Activated CD8-positive, alpha-beta T cell treated with anti-CD3 and anti-CD28 coated beads, Interleukin-2, amount 10 ng/mL, durations not matched to agents 7 days and 5 days (primary cell): Measurements from ENCODE around the gene MYH7B. TPM values are rescaled to one million over a fixed set of nuclear protein-coding genes. Genes with fewer than 3 reads are reported as not detected.

ENCODE experiments used
- ATAC-seq: fragments of 150-1000 bp; cut with Tn5 transposase; one replicate; pipeline ENCODE4 v1.10.0; 2021; ENCODE audit warnings: moderate library complexity
- CTCF ChIA-PET: fragments of 350-600 bp; sonication (Branson Sonifier 250); formaldehyde crosslinking; loops from one replicate; lab custom pipeline; 2021; ENCODE audit warnings: antibody characterized with exemption; lab: Charles Lee
- POLR2A ChIA-PET: fragments of 350-600 bp; sonication (Branson Sonifier 250); formaldehyde crosslinking; loops from one replicate; lab custom pipeline; 2021; ENCODE audit warnings: antibody characterized with exemption; lab: Charles Lee
- DNase-seq: peaks from one replicate; pipeline ENCODE4 v3.0.0-alpha.2; 2020
- H3K27ac Mint-ChIP-seq: one replicate; pipeline ENCODE4 v1.8.0; 2021; ENCODE audit warnings: mild to moderate bottlenecking, mixed read lengths
- H3K27me3 Mint-ChIP-seq: one replicate; pipeline ENCODE4 v1.8.0; 2021; ENCODE audit warnings: low read depth, mixed read lengths
- H3K36me3 Mint-ChIP-seq: one replicate; pipeline ENCODE4 v1.8.0; 2021; ENCODE audit warnings: low read depth, mixed read lengths
- H3K4me1 Mint-ChIP-seq: one replicate; pipeline ENCODE4 v1.8.0; 2021; ENCODE audit warnings: low read depth, mixed read lengths
- H3K4me3 Mint-ChIP-seq: one replicate; pipeline ENCODE4 v1.8.0; 2021; ENCODE audit warnings: mild to moderate bottlenecking, mixed read lengths
- H3K9me3 Mint-ChIP-seq: one replicate; pipeline ENCODE4 v1.8.0; 2022; ENCODE audit warnings: mixed read lengths; ENCODE audit not compliant: insufficient read depth
- total RNA-seq, 2 experiments: library from RNA; stranded (reverse); gene quantifications; one replicate each; pipeline ENCODE4 v1.2.3, GENCODE V29; 2021

Gene MYH7B
- under 1 TPM; 0.13 to 0.26 TPM for total RNA-seq

DNA sequence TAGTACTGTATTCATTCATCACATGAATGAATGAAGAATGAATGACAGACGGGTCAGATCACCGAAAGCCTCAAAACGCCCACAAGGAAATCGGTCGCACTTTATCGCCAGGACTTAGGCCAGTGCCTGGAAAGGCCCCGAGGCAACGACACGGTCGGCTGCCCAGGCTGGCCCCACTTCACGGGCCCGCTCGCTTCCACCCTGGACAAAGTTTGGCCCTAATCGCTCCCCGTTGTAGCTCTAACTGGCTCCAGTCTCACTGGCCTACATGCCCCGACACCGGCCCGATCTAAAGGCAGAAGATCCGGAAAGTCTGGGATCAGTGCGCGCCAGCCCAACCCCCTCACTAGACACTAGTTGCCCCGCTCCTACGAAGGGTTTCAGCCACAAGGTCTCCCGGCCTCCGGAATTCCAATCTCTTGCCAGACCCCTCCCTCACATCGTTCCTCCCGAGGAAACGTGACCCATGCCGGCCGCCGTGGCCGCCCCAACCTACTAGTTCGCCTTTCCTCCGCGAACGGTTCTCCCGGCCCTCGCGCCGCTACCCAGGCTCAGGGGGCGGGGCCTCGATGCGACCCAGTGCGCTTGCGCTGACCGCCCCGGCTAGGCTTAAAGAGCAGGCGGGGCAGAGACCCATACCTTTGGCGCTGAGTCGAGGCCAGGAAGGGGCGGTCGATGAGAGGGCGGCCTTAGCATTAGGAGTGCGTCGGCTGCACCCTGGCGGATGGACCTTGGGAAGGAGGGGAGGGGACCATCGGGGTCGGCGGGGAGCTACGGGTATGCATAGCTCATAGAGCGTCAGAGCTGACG, at the start of gene MYH7B, which contains the start of gene GSS:
Gene MYH7B (plus strand): TSS at position 638 of the 810 bp plus-strand sequence. CDS start 22,138 bp downstream, outside the sequence.
Gene GSS (minus strand): TSS at position 576 of the 810 bp plus-strand sequence. CDS start 3,954 bp downstream, outside the sequence.
- peak within 1 kb of the TSS; percentile 93 for H3K27ac Mint-ChIP-seq
- CTCF ChIA-PET = interaction anchor here (0.6 to 5.9 kb wide), 10 partner anchors 9 to 473 kb away, joined by 3 to 129 read pairs (median 3); partner anchors contain the start of genes ACSS2 and GGT7

DNA sequence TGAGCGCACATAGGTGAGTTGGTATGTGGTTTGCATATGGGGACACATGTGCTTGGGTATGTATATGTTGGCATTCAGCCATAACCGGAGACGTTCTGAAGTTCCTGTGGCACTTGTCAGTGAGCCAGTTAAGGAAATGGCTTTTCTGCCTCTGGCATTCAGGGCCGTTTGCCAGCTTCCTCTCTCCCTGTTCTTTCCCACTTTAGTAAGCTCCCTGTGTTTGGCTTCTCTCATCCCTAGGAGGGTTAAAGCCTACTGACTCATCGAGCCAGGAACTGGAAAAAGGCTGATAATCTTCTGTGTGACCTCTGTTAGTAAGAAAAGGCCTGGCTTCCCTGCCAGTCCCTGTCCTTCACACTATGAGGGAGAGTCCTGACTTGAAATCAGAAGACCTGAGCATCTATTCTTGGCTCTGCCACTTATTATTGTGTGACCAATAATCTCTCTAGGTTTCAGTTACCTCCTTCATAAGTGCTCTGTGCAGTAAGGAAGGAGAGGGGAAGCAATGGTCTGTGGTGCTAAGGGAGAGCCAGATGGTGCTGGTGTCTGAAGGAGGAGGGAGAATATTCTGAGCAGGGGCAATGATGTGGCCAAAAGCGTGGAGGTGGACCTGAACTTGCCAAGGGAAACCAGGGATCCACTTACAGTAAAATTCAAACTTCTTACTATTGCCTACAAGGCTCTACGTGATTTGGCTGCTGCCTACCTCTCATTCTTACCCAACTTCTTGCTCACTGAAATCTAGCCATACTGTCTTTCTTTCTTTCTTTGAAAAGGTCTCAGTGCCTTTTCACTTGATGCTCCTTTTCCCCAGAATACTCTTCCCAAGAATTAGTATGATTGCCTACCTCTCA, 47.8 kb upstream of the MYH7B start:
- ATAC-seq = no peak
- Mint-ChIP-seq H3K27ac (peak overlapping the region; percentile 43), H3K9me3 (no peaks in the 10 kb centered on the region), H3K4me1 (peaks cover 7% of the 10 kb centered on the region), H3K27me3 (no peaks in the 10 kb centered on the region), H3K4me3 (no peak overlapping the region), H3K36me3 (peaks cover 3% of the 10 kb centered on the region)
- no peak for DNase-seq
- CTCF ChIA-PET = no interaction called here
- POLR2A ChIA-PET = no interaction called here

More for the DNA sequence above, at the start of gene MYH7B, which contains the start of gene GSS:
- Mint-ChIP-seq H3K36me3 (peaks cover 8% of the 10 kb centered on the region), H3K27me3 (no peaks in the 10 kb centered on the region), H3K4me1 (peaks cover 27% of the 10 kb centered on the region), H3K9me3 (no peaks in the 10 kb centered on the region), H3K4me3 (peak within 1 kb of the TSS; percentile 98)
- ATAC-seq (peak; percentile 98), DNase-seq (peak; percentile 97)
- POLR2A ChIA-PET = interaction anchor here (0.6 to 1.5 kb wide), 4 partner anchors 12 to 83 kb away, joined by 3 to 7 read pairs (median 6); partner anchors contain the start of genes ACSS2 and GGT7

DNA sequence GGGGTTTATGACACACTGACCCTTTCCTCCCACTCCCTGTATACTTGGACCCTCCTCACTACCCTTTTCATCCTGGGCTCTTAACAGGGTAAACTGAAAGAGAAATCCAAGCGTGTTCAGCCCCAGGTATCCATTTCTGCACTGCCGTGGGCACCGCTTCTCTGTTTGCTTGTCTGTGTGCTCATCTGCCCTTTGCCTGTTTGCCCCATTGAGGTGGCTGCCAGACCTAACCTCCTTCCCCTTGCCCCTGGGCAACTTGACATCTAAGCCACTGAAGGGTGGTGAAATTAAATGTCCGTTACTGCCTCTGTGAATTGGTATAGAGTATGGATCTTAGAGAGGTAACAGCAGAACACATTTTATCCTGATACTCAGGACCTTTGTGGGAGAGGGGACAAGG, 40.5 kb upstream of the MYH7B start:
- DNase-seq (no peak), ATAC-seq (no peak)
- Mint-ChIP-seq H3K27ac (no peak overlapping the region), H3K36me3 (peaks cover 22% of the 10 kb centered on the region), H3K9me3 (no peaks in the 10 kb centered on the region), H3K4me3 (no peak overlapping the region), H3K4me1 (peaks cover 22% of the 10 kb centered on the region), H3K27me3 (no peaks in the 10 kb centered on the region)
- CTCF ChIA-PET = no interaction called here
- POLR2A ChIA-PET = no interaction called here

DNA sequence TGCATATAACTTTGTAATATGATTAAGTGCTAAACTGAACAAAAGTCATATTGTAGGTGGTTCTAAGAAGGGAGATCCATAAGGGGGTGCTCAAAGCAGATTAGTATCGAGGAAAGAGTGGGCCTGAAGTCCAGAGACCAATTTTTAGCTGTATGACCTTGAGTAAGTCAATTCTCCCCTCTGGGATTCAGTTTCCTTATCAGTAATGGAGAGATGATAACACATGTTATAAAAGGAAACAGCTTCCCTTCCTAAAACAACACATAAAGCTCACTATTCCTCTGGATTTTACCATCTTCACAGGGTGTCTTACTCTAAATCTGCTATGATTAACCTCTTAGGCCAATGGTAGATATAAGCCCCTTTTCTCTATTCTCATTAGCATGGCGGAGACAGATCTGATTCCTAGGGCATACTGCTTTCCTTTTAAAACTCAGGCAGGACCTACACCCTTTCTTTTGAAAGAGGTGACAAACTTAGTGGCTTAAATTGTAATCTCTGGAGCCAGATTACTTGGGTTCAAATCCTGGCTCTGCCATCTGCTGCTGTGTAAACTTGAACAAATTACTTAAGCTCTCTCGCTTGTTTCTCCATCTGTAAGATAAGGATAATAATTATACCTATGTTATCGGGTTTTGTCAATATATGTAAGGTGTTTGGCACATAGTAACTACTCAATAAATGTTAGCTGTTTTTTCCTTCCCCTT, 39.8 kb upstream of the MYH7B start:
- no peaks in the 10 kb centered on the region for H3K27me3 Mint-ChIP-seq
- H3K4me3 Mint-ChIP-seq = no peak overlapping the region
- no peak overlapping the region for H3K27ac Mint-ChIP-seq
- peaks cover 22% of the 10 kb centered on the region for H3K4me1 Mint-ChIP-seq
- no peaks in the 10 kb centered on the region for H3K9me3 Mint-ChIP-seq
- DNase-seq (no peak), ATAC-seq (no peak)
- CTCF ChIA-PET = interaction anchor here (1.6 to 2.3 kb wide), 2 partner anchors 39 to 41 kb away, joined by 5 read pairs; partner anchors contain the start of gene ACSS2
- POLR2A ChIA-PET = interaction anchor here (0.9 kb wide), 1 partner anchor 13 kb away, joined by 3 read pairs; no protein-coding TSS in a partner anchor
- H3K36me3 Mint-ChIP-seq = peaks cover 29% of the 10 kb centered on the region

DNA sequence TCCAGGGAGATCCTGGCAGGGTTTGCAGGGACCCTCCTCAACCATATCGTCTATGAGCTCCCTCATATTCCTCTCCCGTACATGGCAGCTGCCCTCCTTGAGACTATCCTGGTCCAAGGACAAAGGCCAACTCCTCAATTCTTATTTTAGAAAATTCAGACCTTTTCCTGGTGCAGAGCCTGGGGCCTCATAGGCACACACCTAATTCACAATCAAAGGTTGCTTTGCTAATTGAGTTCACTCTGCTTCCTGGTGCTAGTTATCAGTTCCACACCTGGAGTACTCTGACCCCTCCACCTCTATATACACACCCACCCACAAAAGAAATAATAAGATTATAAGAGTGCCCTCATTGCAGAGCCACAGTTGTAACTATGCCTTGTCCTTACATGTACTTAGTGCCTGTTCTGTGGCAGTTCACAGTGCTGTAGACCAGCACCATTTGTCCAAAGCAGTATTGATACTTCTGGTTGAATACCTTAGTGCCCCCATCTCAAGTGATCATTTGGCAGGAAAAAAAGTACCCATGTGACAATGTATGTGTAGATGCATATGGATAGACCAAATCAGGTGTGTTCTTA, 38.8 kb upstream of the MYH7B start:
- CTCF ChIA-PET = interaction anchor here (1.6 to 2.3 kb wide), 2 partner anchors 40 to 42 kb away, joined by 5 read pairs; partner anchors contain the start of gene ACSS2
- ATAC-seq = no peak
- Mint-ChIP-seq H3K27ac (no peak overlapping the region), H3K27me3 (no peaks in the 10 kb centered on the region), H3K4me3 (no peak overlapping the region), H3K9me3 (no peaks in the 10 kb centered on the region), H3K4me1 (peaks cover 28% of the 10 kb centered on the region), H3K36me3 (peaks cover 33% of the 10 kb centered on the region)
- no peak for DNase-seq
- POLR2A ChIA-PET = interaction anchor here (0.9 kb wide), 1 partner anchor 12 kb away, joined by 3 read pairs; no protein-coding TSS in a partner anchor

DNA sequence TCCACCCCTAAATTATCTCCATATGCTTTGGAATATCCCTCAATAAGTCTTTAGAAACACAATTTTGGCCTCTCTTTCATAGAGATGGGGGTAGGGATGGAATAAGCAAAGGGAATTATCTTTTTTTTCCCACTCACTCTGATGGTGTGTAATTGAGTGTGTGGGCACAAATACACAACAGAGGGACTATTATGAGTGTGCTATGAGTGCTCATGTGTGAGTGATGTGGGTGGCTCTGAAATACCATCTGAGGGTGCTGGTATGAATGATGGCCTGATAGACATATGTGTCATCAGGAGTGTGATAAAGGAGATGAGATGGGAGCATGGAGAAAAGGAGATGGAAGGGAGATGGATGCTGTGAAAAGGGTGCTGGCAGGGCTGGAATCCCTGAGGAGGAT, 35.6 kb upstream of the MYH7B start:
- no peaks in the 10 kb centered on the region for H3K9me3 Mint-ChIP-seq
- H3K27me3 Mint-ChIP-seq = no peaks in the 10 kb centered on the region
- peaks cover 32% of the 10 kb centered on the region for H3K36me3 Mint-ChIP-seq
- ChIA-PET CTCF (interaction anchor here (2.1 kb wide), 1 partner anchor 46 kb away, joined by 9 read pairs; no protein-coding TSS in a partner anchor), POLR2A (interaction anchor here (0.7 kb wide), 1 partner anchor 723 kb away, joined by 3 read pairs; no protein-coding TSS in a partner anchor)
- H3K4me3 Mint-ChIP-seq = no peak overlapping the region
- DNase-seq = no peak
- peaks cover 28% of the 10 kb centered on the region for H3K4me1 Mint-ChIP-seq
- H3K27ac Mint-ChIP-seq = no peak overlapping the region
- no peak for ATAC-seq

DNA sequence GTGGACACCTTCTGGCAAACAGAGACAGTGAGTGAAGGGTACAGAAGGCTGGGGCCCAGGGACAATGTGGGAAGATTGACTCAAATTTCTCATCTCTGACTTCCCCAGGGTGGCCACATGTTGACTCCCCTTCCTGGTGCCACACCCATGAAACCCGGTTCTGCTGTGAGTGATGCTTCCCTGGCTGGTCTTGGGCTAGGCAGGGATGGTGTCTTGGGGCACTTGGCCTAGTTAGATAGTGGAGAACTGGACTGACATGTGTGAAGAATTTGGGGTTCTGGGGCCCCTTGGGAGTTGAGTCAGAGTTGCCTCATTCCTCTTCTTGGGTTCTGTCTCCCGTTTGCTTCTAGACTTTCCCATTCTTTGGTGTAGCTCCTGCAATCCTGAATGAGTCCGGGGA, 34.2 kb upstream of the MYH7B start:
- ChIA-PET POLR2A (no interaction called here), CTCF (no interaction called here)
- H3K9me3 Mint-ChIP-seq = no peaks in the 10 kb centered on the region
- ATAC-seq (no peak), DNase-seq (no peak)
- no peak overlapping the region for H3K27ac Mint-ChIP-seq
- H3K27me3 Mint-ChIP-seq = no peaks in the 10 kb centered on the region
- H3K36me3 Mint-ChIP-seq = peaks cover 42% of the 10 kb centered on the region
- no peak overlapping the region for H3K4me3 Mint-ChIP-seq
- H3K4me1 Mint-ChIP-seq = peaks cover 40% of the 10 kb centered on the region

DNA sequence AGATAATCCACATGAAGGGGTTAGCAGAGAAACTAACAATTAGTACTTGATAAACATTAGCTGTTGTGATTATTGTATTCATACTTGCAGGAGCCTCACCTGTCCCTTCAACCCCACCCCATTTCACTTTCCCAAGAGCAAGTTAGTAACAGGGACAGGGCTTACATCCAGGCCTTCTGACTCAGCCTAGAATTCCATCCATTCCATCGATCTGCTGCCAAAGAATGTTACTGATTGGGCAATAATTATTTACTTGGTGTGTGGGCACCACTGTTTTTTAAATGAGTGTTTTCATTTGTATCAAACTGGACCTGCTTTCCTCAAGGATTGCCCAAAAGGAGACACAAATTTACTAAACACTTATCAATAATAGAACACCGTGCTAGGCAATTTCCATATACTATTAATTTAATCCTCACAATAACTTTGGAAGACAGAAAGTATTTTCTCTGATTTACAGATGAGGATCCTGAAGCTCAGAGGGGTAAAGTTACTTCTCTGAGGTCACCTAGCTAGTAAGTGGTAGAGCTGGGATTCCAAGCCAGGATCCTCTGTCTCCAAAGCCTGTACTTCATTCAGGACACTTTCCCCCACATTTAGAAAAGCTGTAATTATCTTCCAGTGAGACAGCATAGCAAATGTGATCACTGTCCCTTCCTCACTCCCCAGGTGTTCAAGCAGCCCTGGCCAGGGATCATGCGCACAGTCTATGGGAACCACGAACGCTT, 32.9 kb upstream of the MYH7B start:
- no peaks in the 10 kb centered on the region for H3K9me3 Mint-ChIP-seq
- ChIA-PET CTCF (interaction anchor here (1.3 kb wide), 1 partner anchor 9 kb away, joined by 3 read pairs; no protein-coding TSS in a partner anchor), POLR2A (no interaction called here)
- ATAC-seq (no peak), DNase-seq (no peak)
- no peak overlapping the region for H3K4me3 Mint-ChIP-seq
- peaks cover 34% of the 10 kb centered on the region for H3K4me1 Mint-ChIP-seq
- peaks cover 38% of the 10 kb centered on the region for H3K36me3 Mint-ChIP-seq
- H3K27ac Mint-ChIP-seq = no peak overlapping the region
- H3K27me3 Mint-ChIP-seq = no peaks in the 10 kb centered on the region

DNA sequence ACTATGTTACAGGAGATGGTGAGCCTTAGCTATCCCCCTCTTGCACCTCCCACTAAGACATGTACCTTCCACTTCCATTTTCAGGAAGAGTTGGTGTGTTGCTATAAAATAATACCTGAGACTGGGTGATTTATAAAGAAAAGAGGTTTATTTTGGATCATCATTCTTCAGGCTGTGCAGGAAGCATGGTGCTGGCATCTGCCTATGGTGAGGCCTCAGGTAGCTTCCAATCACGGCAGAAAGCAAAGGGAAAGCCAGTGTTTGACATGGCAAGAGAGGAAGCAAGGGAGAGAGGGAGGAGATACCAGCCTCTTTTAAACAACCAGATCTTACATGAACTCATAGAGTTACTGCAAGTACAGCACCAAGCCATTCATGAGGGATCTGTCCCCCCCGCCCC, 32.3 kb upstream of the MYH7B start:
- Mint-ChIP-seq H3K27ac (no peak overlapping the region), H3K36me3 (peaks cover 39% of the 10 kb centered on the region), H3K9me3 (no peaks in the 10 kb centered on the region), H3K4me1 (peaks cover 28% of the 10 kb centered on the region), H3K27me3 (no peaks in the 10 kb centered on the region), H3K4me3 (no peak overlapping the region)
- ChIA-PET POLR2A (no interaction called here), CTCF (no interaction called here)
- DNase-seq (no peak), ATAC-seq (no peak)

DNA sequence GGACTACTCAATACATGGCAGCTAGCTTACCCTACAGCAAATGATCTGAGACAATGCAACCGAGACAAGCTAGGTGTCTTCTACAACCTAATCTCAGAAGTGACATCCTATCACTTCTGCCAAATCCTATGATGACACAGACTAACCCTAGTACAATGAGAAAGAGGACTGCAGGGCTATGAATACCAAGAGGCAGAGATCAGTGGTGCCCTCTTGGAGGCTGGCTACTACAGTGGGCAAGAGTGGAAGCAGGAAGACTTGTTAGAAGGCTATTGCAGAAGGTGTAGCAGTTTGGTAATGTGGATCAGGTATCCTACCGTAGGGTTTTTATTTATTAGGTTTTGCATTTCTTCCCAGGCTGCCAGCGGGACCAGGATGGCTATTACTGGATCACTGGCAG, 30.3 kb upstream of the MYH7B start:
- H3K9me3 Mint-ChIP-seq = no peaks in the 10 kb centered on the region
- no peak overlapping the region for H3K4me3 Mint-ChIP-seq
- H3K4me1 Mint-ChIP-seq = peaks cover 22% of the 10 kb centered on the region
- POLR2A ChIA-PET = no interaction called here
- no peak for DNase-seq
- ATAC-seq = no peak
- CTCF ChIA-PET = interaction anchor here (1.1 kb wide), 1 partner anchor 49 kb away, joined by 3 read pairs; the partner anchor contains the start of gene ACSS2
- H3K36me3 Mint-ChIP-seq = peaks cover 43% of the 10 kb centered on the region
- H3K27ac Mint-ChIP-seq = peak overlapping the region; percentile 47
- no peaks in the 10 kb centered on the region for H3K27me3 Mint-ChIP-seq
